ENCODE data around the gene SUSD6. TPM values are rescaled to one million over a fixed set of nuclear protein-coding genes. Genes with fewer than 3 reads are reported as not detected.

Gene SUSD6
- total and polyA plus RNA-seq, 2 experiments from 2014 or later = 15.7 to 28.4 TPM

DNA sequence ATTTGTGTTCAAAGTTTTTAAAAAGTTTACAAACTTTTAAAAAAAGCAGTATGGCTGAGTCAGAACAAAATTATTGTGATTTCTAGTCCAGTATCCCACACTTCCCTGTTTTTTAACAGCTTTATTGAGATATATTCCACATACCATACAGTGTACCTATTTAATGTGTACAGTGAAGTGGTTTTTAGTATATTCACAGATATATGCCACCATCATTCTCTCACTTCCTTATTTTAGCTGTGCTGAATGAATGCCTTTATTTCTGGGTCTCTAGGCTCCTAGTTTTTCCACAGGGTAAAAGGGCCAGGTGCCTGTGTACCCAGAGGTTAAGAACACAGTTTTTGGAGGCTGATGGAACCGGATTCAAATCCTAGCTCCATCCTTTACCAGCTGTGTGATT is 96.7 kb downstream of the SUSD6 start:
- WGBS (ENCODE audit: low lambda C conversion rate, missing lambda C conversion rate) = 100% methylated on average over 1 of the region's 1 CpG
- peaks cover 13% of the 10 kb centered on the region for H3K79me2 ChIP-seq
- H3K4me3 ChIP-seq = no peak overlapping the region
- no peaks in the 10 kb centered on the region for H3K9me3 ChIP-seq (ENCODE audit: low read depth)
- no peaks in the 10 kb centered on the region for H3K27me3 ChIP-seq
- H2AFZ ChIP-seq = no peak overlapping the region
- H3K4me1 ChIP-seq (ENCODE audit: insufficient read depth) = peaks cover 11% of the 10 kb centered on the region
- DNase-seq (ENCODE audit: low spot score) = no peak
- H3K36me3 ChIP-seq (replicated peaks; ENCODE audit: insufficient read depth, low read depth) = no peaks in the 10 kb centered on the region
- TF ChIP-seq EZH2phosphoT487 (IDR thresholded peaks at IDR 0.05; ENCODE audit: low read depth, severe bottlenecking, unreplicated experiment) (no peak), EZH2 (IDR thresholded peaks at IDR 0.05; ENCODE audit: borderline replicate concordance) (no peak)
- TF ChIP-seq, protein P1, sequence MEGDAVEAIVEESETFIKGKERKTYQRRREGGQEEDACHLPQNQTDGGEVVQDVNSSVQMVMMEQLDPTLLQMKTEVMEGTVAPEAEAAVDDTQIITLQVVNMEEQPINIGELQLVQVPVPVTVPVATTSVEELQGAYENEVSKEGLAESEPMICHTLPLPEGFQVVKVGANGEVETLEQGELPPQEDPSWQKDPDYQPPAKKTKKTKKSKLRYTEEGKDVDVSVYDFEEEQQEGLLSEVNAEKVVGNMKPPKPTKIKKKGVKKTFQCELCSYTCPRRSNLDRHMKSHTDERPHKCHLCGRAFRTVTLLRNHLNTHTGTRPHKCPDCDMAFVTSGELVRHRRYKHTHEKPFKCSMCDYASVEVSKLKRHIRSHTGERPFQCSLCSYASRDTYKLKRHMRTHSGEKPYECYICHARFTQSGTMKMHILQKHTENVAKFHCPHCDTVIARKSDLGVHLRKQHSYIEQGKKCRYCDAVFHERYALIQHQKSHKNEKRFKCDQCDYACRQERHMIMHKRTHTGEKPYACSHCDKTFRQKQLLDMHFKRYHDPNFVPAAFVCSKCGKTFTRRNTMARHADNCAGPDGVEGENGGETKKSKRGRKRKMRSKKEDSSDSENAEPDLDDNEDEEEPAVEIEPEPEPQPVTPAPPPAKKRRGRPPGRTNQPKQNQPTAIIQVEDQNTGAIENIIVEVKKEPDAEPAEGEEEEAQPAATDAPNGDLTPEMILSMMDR (IDR thresholded peaks at IDR 0.05; ENCODE audit: poor library complexity) = no peak
- H3K9me2 ChIP-seq (replicated peaks; ENCODE audit: insufficient read depth) = no peaks in the 10 kb centered on the region
- H3K4me2 ChIP-seq = no peak overlapping the region
- no peak overlapping the region for H3K27ac ChIP-seq
- no peaks in the 10 kb centered on the region for H4K20me1 ChIP-seq (ENCODE audit: insufficient read depth, poor library complexity, severe bottlenecking)

- Histone ChIP-seq H4K20me1 (ENCODE audit: insufficient read depth, poor library complexity, severe bottlenecking) (no peaks in the 10 kb centered on the region), H3K79me2 (peaks cover 10% of the 10 kb centered on the region), H2AFZ (no peak overlapping the region), H3K4me1 (ENCODE audit: insufficient read depth) (peaks cover 19% of the 10 kb centered on the region), H3K4me2 (no peak overlapping the region), H3K9me3 (ENCODE audit: low read depth) (no peaks in the 10 kb centered on the region), H3K36me3 (replicated peaks; ENCODE audit: insufficient read depth, low read depth) (no peaks in the 10 kb centered on the region), H3K27me3 (no peaks in the 10 kb centered on the region), H3K27ac (no peak overlapping the region), H3K9me2 (replicated peaks; ENCODE audit: insufficient read depth) (no peaks in the 10 kb centered on the region), H3K4me3 (no peak overlapping the region)
- WGBS (ENCODE audit: low lambda C conversion rate, missing lambda C conversion rate) = 76% methylated on average over 12 of the region's 12 CpGs
- no peak for DNase-seq (ENCODE audit: low spot score)
- no peak for TF ChIP-seq EZH2 (IDR thresholded peaks at IDR 0.05; ENCODE audit: borderline replicate concordance)
- TF ChIP-seq, protein P1 (IDR thresholded peaks at IDR 0.05; ENCODE audit: poor library complexity) = peak; percentile 12
- TF ChIP-seq EZH2phosphoT487 (IDR thresholded peaks at IDR 0.05; ENCODE audit: low read depth, severe bottlenecking, unreplicated experiment) = no peak
These were observed 97.5 kb downstream of the SUSD6 start for GRCh38 chr14:69708586-69709560.

DNA sequence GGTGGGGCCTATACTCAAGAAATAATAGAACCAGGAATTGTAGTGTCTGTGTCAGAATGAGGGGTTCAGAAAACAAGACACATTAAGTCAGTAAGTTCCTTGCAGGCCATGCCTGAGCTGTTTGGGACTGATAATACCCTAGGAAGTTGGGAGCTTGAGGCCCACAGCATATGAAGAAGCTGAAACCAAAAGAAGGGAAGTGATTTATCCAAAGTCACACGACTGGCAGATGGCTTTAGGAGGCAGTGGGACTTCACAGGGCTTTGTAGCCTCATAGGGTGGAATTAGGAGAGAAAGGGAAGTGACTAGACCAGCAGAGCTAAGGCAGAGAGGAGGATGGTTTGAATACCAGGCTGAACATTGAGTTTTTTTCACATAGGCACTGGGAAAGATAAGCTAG is 99.0 kb downstream of the SUSD6 start:
- H3K4me1 ChIP-seq (ENCODE audit: insufficient read depth) = peaks cover 27% of the 10 kb centered on the region
- H3K4me2 ChIP-seq = no peak overlapping the region
- H3K79me2 ChIP-seq = peaks cover 5% of the 10 kb centered on the region
- no peak for TF ChIP-seq EZH2phosphoT487 (IDR thresholded peaks at IDR 0.05; ENCODE audit: low read depth, severe bottlenecking, unreplicated experiment)
- TF ChIP-seq, protein P1 (IDR thresholded peaks at IDR 0.05; ENCODE audit: poor library complexity) = no peak
- TF ChIP-seq EZH2 (IDR thresholded peaks at IDR 0.05; ENCODE audit: borderline replicate concordance) = no peak
- no peak overlapping the region for H3K4me3 ChIP-seq
- H3K36me3 ChIP-seq (replicated peaks; ENCODE audit: insufficient read depth, low read depth) = no peaks in the 10 kb centered on the region
- 88% methylated on average over 1 of the region's 1 CpG for WGBS (ENCODE audit: low lambda C conversion rate, missing lambda C conversion rate)
- H3K9me3 ChIP-seq (ENCODE audit: low read depth) = no peaks in the 10 kb centered on the region
- H4K20me1 ChIP-seq (ENCODE audit: insufficient read depth, poor library complexity, severe bottlenecking) = no peaks in the 10 kb centered on the region
- H3K27me3 ChIP-seq = no peaks in the 10 kb centered on the region
- no peak overlapping the region for H3K27ac ChIP-seq
- H2AFZ ChIP-seq = no peak overlapping the region
- DNase-seq (ENCODE audit: low spot score) = no peak
- no peaks in the 10 kb centered on the region for H3K9me2 ChIP-seq (replicated peaks; ENCODE audit: insufficient read depth)
